Measurements from ENCODE around the gene OXNAD1.

Gene OXNAD1

GRCh38 chr3:16264708-16265454 is at the start of gene OXNAD1, which contains the start of gene DPH3:
Gene OXNAD1, plus strand, starts transcription at chr3:16265212. Its CDS starts 5,741 bp downstream, at chr3:16270953.
Gene DPH3, minus strand, starts transcription at chr3:16264943. Its CDS starts 67 bp downstream, at chr3:16264876.
- DNase-seq: peak; percentile 100

GRCh38 chr3:16216373-16216935 is 48.6 kb upstream of the OXNAD1 start:
- DNase-seq: no peak

GRCh38 chr3:16219777-16220176 is 45.2 kb upstream of the OXNAD1 start:
- DNase-seq: no peak

GRCh38 chr3:16221990-16222389 is 43.0 kb upstream of the OXNAD1 start:
- DNase-seq: no peak

GRCh38 chr3:16222547-16222946 is 42.5 kb upstream of the OXNAD1 start:
- DNase-seq: no peak

GRCh38 chr3:16224325-16224724 is 40.7 kb upstream of the OXNAD1 start:
- DNase-seq: no peak

GRCh38 chr3:16227566-16227965 is 37.4 kb upstream of the OXNAD1 start:
- no peak for DNase-seq

- no peak for DNase-seq
Measured at GRCh38 chr3:16229681-16230080, 35.3 kb upstream of the OXNAD1 start.

- no peak for DNase-seq
Measured at GRCh38 chr3:16231983-16232382, 33.0 kb upstream of the OXNAD1 start.

- DNase-seq: no peak
Measured at GRCh38 chr3:16233806-16234205, 31.2 kb upstream of the OXNAD1 start.

- DNase-seq: no peak
Measured at GRCh38 chr3:16234281-16234680, 30.7 kb upstream of the OXNAD1 start.

- DNase-seq: no peak
Measured at GRCh38 chr3:16236030-16236639, 28.9 kb upstream of the OXNAD1 start.

GRCh38 chr3:16236856-16237393 is 28.1 kb upstream of the OXNAD1 start:
- no peak for DNase-seq

- DNase-seq: no peak
Measured at GRCh38 chr3:16239086-16239770, 25.8 kb upstream of the OXNAD1 start.

GRCh38 chr3:16239780-16240179 is 25.2 kb upstream of the OXNAD1 start:
- no peak for DNase-seq

- DNase-seq: no peak
Measured at GRCh38 chr3:16240229-16241023, 24.6 kb upstream of the OXNAD1 start.

GRCh38 chr3:16241225-16241624 is 23.8 kb upstream of the OXNAD1 start:
- no peak for DNase-seq

GRCh38 chr3:16242177-16242576 is 22.8 kb upstream of the OXNAD1 start:
- DNase-seq: no peak

GRCh38 chr3:16243706-16244490 is 21.1 kb upstream of the OXNAD1 start:
- DNase-seq: no peak

GRCh38 chr3:16245609-16246008 is 19.4 kb upstream of the OXNAD1 start:
- DNase-seq: no peak

GRCh38 chr3:16247282-16248061 is 17.5 kb upstream of the OXNAD1 start:
- DNase-seq: peak; percentile 83
